Embryonic facial prominence (tissue), 1 donor: Measurements from ENCODE around the gene NOX5.

Experiments
- DNase-seq: peaks from one replicate; pipeline ENCODE4 v3.0.0-alpha.2; 2016; ENCODE audit errors: extremely low spot score

The NOX5 gene

GRCh38 chr15:69099941-69100340 is 85.4 kb downstream of the NOX5 start:
- no peak for DNase-seq

DNA sequence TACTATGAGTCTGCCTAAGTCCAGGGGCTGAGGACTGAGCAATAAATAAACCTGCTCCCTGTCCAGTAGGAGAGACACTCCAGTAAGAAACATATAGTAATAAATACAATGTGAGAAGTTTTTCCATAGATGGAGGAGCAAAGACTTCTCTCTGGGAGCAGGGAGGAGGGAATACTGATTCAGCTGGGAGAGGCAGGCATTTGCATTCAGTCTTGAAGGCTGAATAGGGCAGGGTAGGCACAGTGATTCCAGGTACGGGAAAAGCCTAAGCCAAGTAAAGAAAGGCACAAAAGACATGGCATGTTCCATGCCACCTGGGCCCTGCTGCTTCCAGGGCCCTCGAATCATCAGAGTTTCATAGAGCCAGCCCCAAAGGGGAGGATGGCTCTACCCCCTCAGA is 86.3 kb downstream of the NOX5 start:
- DNase-seq: no peak

DNA sequence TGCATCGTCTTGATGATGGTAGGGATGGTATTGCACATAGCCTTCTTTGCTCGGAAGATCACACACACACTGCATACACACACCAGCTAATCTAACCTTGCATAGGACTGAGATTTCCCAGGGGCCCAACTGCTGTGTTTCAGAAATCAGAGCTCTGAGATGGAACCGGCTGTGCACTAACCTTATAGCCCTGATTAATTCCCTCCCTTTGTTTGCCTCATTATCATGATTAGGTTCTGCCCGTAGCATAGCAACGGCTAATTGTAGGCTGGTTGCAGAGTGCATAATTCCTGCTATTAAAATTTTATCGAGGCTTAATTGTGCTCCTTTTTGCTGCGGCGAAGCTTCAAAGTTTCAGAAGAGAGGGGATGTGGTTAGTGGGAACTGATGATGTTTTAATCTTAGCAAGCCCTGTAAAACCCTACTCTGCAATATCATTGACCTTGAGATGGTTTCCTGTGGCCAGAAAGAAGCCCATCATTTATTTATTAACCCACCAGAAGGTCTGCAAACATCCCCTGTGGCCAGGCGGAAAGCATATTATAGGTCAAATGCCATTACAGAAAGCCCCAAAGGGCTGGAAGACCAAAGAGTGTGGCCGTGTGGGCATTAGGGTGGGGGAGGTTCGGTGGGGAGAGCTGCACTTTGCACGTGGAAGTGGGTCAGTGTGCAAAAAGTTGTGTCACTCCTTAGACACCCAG is 89.7 kb downstream of the NOX5 start:
- DNase-seq: no peak

DNA sequence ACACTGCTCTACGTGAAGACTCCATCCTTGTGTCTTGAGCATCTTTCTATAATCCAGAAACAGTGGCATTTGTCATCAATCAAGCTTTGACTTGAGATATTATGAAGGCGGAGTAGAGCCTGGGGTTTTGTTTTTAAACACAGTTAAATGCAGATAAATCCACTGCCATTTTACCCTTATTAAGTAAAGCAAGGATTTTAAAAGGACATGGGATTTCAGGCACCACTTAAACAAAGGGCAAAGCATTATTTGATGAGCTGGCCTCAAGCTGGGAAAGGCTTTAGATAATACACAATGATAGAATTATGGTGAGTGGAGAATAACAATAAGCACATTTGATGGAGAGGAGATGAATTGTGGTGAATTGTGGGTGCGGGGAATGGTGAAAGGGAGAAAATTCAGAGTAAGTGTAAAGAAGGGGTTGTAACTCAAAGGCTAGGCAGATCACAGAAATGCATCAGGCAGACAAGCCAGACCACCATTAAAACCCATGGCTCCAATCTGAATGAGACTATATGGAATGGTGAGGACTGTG is 91.0 kb downstream of the NOX5 start:
- DNase-seq: no peak

DNA sequence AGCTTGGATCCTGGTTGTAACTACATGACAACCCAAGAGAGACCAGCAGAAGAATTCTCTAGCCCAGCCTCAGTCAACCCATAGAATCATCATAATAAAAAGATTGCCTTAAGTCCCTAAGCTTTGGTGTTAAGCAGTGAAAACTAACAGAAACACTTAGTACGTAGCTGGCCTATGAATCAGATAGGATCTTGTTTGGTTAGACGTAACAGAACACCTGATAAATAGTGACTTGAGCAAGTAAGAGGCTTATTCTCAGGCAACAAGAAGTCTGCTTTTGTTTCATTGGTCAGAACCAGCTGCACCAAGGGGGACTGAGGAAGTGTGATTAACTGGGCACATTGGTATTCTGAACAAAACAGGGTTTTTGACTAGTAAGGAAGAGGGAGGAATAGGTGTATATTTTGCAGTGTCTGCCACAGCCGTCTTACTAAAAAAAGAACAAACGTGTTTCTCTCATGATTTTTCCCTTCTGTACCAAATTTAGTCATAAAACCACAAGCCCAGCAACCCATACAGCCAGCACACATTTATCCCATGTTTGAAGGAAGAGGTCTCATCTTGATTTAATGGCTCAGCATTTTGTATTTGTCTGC is 92.6 kb downstream of the NOX5 start:
- DNase-seq: no peak
